ENCODE measurements around the gene PLCB4. TPM values are rescaled to one million over a fixed set of nuclear protein-coding genes. Genes with fewer than 3 reads are reported as not detected.

Gene PLCB4
- total and polyA plus RNA-seq, 2 experiments from 2014 or later: 31.6 to 39.2 TPM

DNA sequence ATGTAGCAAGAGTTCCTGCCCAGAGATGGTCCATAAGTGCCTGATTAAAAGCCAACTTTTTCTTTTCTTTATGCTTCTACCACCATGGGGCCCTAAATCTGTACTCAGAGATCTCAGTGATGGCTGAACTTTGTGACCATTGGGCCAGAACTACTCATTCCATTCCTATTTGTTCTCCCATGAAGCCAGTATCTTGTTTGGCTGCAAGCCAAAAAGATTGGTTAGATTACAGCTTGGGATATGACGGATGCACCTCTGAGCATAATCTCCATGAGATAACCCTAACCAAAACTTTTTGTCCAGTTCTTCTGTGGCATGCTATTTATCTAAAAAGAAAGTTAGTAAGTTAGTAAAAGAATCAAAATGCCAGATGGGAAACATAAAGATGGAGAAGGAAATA, 72.2 kb downstream of the PLCB4 start:
- H3K36me3 ChIP-seq: no peaks in the 10 kb centered on the region
- no peaks in the 10 kb centered on the region for H3K27me3 ChIP-seq
- H3K4me1 ChIP-seq (ENCODE audit: low read depth): no peaks in the 10 kb centered on the region
- no peaks in the 10 kb centered on the region for H3K9me3 ChIP-seq (ENCODE audit: low read depth)
- H3K4me3 ChIP-seq: no peak overlapping the region
- H3K27ac ChIP-seq: no peak overlapping the region
- no peak for DNase-seq (ENCODE audit: low read depth in 1 of 2, low spot score in 1 of 2)
- TF ChIP-seq, protein P1, sequence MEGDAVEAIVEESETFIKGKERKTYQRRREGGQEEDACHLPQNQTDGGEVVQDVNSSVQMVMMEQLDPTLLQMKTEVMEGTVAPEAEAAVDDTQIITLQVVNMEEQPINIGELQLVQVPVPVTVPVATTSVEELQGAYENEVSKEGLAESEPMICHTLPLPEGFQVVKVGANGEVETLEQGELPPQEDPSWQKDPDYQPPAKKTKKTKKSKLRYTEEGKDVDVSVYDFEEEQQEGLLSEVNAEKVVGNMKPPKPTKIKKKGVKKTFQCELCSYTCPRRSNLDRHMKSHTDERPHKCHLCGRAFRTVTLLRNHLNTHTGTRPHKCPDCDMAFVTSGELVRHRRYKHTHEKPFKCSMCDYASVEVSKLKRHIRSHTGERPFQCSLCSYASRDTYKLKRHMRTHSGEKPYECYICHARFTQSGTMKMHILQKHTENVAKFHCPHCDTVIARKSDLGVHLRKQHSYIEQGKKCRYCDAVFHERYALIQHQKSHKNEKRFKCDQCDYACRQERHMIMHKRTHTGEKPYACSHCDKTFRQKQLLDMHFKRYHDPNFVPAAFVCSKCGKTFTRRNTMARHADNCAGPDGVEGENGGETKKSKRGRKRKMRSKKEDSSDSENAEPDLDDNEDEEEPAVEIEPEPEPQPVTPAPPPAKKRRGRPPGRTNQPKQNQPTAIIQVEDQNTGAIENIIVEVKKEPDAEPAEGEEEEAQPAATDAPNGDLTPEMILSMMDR (IDR thresholded peaks at IDR 0.05; ENCODE audit: low read depth, low read length): no peak

DNA sequence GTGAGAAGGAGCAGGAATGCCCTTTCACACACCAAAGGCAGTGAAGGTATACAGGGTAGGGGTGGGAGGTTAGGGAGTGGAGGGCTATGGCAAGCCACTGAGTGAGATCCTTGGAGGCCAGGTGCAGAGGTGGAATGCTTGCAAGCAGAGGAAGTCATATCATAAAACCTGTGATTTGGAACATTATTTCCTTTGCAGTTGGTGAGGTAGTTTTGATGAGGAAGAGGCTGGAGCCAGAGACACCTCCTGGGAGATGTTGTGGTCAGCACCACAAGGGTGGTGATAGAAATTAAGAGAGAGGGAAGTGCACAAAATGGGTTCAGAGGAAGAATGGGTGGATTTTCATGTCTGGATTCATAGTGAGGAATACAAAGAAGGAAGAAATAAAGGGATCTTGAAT, 73.0 kb downstream of the PLCB4 start:
- Histone ChIP-seq H3K9me3 (ENCODE audit: low read depth) (no peaks in the 10 kb centered on the region), H3K27ac (no peak overlapping the region), H3K4me1 (ENCODE audit: low read depth) (no peaks in the 10 kb centered on the region), H3K27me3 (no peaks in the 10 kb centered on the region), H3K36me3 (no peaks in the 10 kb centered on the region), H3K4me3 (no peak overlapping the region)
- no peak for DNase-seq (ENCODE audit: low read depth in 1 of 2, low spot score in 1 of 2)
- TF ChIP-seq, protein P1 (IDR thresholded peaks at IDR 0.05; ENCODE audit: low read depth, low read length): no peak

DNA sequence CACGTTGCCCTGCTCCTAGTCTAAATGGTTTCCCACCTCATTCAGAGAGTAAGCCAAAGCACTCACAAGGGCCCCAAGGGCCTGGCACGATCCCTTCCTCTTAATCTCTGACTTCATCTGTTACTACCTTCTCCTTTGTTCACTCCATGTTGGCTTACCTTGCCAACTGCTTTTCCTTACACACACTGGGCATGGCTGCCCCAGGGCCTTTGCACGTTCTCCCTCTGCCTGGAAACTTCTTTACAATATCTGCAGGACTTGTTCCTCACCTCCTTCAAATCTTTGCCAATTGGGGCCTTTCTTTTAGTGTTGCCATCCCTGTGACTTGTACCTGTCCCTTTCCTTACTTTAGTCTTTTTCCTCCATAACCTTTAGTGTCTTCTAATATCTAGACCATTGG, 73.9 kb downstream of the PLCB4 start:
- no peaks in the 10 kb centered on the region for H3K9me3 ChIP-seq (ENCODE audit: low read depth)
- H3K27ac ChIP-seq: no peak overlapping the region
- H3K36me3 ChIP-seq: no peaks in the 10 kb centered on the region
- no peak for DNase-seq (ENCODE audit: low read depth in 1 of 2, low spot score in 1 of 2)
- H3K4me1 ChIP-seq (ENCODE audit: low read depth): no peaks in the 10 kb centered on the region
- H3K27me3 ChIP-seq: no peaks in the 10 kb centered on the region
- TF ChIP-seq, protein P1 (IDR thresholded peaks at IDR 0.05; ENCODE audit: low read depth, low read length): no peak
- H3K4me3 ChIP-seq: no peak overlapping the region

DNA sequence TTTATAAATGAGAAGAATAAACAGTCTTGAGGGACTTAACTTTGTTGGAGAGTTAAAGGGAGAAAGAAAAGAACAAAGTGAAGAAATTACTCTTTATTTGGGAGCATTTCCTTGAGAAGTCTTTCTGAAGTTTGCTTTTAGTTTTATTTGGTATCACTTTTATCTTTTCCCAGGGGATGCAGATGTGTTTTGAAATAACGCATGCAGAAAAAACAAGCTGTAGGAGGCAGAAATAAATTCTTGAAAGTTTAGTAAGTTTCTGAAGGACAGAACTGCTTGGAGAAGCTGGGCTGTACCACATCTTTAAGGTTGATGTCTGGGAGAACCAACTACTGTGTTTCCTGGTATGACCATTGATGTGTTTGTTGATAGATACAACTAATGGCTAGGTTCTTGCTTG, 75.0 kb downstream of the PLCB4 start:
- Histone ChIP-seq H3K27ac (no peak overlapping the region), H3K36me3 (no peaks in the 10 kb centered on the region), H3K27me3 (no peaks in the 10 kb centered on the region), H3K9me3 (ENCODE audit: low read depth) (no peaks in the 10 kb centered on the region), H3K4me1 (ENCODE audit: low read depth) (no peaks in the 10 kb centered on the region), H3K4me3 (no peak overlapping the region)
- DNase-seq (ENCODE audit: low read depth in 1 of 2, low spot score in 1 of 2): peak in 1 of 2 donors; percentile 15
- TF ChIP-seq, protein P1 (IDR thresholded peaks at IDR 0.05; ENCODE audit: low read depth, low read length): no peak

DNA sequence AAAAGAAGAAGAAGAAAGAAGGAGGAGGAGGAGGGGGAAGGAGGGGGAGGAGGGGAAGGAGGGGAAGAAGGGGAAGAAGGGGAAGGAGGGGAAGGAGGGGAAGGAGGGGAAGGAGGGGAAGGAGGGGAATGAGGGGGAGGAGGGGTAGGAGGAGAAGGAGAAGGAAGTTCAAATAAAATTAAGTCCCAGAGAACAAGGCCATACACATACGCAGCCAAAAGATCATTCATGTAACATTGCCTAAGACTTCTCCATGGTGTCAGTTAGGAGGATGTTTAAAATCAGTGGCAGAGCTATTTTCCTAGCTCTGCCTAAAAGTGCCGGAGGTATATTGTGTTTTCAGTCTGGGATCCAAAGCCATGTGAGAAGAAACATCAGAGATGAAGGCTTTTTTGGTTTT, 75.8 kb downstream of the PLCB4 start:
- Histone ChIP-seq H3K4me3 (no peak overlapping the region), H3K27me3 (no peaks in the 10 kb centered on the region), H3K9me3 (ENCODE audit: low read depth) (no peaks in the 10 kb centered on the region), H3K4me1 (ENCODE audit: low read depth) (no peaks in the 10 kb centered on the region), H3K27ac (no peak overlapping the region), H3K36me3 (no peaks in the 10 kb centered on the region)
- no peak for DNase-seq (ENCODE audit: low read depth in 1 of 2, low spot score in 1 of 2)
- TF ChIP-seq, protein P1 (IDR thresholded peaks at IDR 0.05; ENCODE audit: low read depth, low read length): no peak

DNA sequence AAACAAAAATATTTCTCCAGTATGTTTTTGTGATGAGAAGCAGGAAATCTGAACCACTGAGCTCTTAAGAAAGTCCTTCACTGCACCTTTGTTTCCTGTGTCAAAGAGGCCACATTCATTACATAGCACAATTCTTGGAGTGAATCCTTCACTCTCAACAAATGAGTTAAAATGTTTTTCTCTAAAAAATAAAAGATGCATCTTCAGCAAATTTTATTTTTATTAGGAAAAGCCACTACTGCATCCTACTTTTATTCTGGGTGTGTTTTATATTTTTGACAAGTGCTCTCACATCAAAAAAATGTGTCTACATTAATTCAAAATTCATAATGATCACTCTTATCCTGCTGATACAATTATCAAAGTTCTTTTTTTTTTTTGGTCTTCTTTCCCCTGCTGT, 76.3 kb downstream of the PLCB4 start:
- H3K4me1 ChIP-seq (ENCODE audit: low read depth): no peaks in the 10 kb centered on the region
- H3K36me3 ChIP-seq: no peaks in the 10 kb centered on the region
- TF ChIP-seq, protein P1 (IDR thresholded peaks at IDR 0.05; ENCODE audit: low read depth, low read length): no peak
- no peak overlapping the region for H3K27ac ChIP-seq
- H3K4me3 ChIP-seq: no peak overlapping the region
- H3K9me3 ChIP-seq (ENCODE audit: low read depth): no peaks in the 10 kb centered on the region
- no peaks in the 10 kb centered on the region for H3K27me3 ChIP-seq
- no peak for DNase-seq (ENCODE audit: low read depth in 1 of 2, low spot score in 1 of 2)

Measured in cardiac muscle cell (in vitro differentiated cells and primary cell).